ENCODE data around the gene EEF2K.
"Not testable (repeated sequence)": the region's sequence is repeated elsewhere in the genome, so short reads cannot be mapped to it uniquely, and the experiment has no call there.

EEF2K gene

DNA sequence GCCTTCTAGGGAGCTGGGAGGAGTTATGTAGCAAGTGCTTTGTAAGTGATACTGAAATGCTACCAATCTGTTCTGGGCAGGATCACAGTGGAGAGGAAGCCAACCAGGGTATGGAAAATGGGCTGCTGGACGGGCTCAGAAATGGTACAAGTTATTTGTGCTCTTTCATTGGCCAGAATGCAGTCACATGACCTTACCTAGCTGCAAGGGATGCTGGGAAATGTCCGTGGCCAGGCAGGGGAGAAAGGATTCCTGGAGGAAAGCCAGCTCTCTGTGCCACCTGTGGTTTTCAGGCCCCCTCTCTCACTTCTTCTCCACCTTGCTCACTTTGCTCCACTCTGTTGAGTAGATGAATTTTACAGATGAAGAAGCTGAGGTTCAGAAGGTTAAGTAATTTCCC is 4.8 kb downstream of the EEF2K start:
- DNase-seq (ENCODE audit: low read depth in 2 of 2): no peak

DNA sequence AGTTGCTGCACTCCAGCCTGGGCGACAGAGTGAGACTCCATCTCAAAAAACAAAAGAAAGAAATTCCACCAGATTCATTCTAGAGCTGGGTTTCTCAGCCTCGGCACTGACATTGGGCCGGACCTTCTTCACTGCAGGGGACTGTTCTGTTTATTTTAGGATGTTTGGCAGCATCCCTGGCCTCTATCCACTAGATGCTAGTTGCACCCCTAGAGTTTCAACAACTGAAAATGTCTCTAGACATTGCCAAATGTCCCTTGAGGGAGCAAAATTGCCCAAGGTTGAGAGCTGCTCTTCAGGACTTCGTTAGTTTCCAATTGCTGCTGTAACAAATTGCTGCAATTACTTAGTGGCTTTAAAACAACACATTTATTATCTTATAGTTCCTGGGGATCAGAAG is 7.2 kb downstream of the EEF2K start:
- no peak for DNase-seq (ENCODE audit: low read depth in 2 of 2)

DNA sequence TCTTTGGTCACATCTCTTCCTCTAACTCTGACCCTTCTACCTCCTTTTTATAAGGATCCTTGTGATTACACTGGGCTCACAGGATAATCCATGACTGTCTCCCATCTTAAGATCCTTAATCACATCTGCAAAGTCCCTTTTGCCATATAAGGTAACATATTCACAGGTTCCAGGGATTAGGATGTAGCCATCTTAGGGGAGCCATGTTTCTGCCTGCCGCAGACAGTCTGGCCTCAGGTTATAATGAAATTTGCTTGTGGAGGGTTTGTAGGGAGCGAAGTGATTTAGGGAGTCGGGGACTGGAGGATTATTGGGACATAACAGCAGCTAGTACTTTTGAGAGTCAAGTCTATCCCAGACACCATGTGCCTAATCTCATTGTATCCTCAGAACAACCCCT is 7.7 kb downstream of the EEF2K start:
- no peak for DNase-seq (ENCODE audit: low read depth in 2 of 2)

DNA sequence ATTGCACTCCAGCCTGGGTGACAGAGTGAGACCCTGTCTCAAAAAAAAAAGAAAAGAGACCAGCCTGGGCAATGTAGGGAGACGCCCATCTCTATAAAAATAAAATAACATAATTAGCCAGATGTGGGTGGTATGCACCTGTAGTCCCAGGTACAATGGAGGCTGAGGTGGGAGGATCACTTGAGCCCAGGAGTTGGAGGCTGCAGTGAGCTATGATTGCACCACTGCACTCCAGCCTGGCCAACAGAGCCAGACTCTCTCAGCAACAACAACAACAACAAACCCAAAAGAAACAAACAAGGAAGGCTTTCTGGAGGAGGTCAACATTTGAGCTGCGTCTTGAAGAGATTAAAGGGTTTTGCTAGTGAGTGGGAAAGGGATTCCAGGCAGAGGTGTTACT is 8.3 kb downstream of the EEF2K start:
- no peak for DNase-seq (ENCODE audit: low read depth in 2 of 2)

DNA sequence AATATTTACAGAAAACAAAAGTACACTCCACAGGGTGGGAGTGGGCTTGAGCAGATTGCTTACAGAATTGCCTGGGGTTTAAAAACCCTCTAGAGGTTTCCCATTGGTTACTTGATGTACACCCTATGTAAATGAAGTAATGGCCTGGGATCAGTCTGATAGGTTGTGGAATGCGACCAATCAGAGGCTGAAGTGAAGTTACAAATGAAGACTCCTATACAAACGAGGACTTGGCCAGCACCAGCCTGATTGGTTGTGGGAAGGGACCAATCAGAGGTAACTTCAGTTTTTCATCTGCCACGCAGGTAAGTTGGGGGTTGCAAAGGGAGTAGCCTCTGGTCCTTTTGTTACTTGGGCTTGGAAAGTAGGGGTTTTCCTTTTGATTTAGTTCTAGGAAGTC is 8.8 kb downstream of the EEF2K start:
- DNase-seq (ENCODE audit: low read depth in 2 of 2): no peak

DNA sequence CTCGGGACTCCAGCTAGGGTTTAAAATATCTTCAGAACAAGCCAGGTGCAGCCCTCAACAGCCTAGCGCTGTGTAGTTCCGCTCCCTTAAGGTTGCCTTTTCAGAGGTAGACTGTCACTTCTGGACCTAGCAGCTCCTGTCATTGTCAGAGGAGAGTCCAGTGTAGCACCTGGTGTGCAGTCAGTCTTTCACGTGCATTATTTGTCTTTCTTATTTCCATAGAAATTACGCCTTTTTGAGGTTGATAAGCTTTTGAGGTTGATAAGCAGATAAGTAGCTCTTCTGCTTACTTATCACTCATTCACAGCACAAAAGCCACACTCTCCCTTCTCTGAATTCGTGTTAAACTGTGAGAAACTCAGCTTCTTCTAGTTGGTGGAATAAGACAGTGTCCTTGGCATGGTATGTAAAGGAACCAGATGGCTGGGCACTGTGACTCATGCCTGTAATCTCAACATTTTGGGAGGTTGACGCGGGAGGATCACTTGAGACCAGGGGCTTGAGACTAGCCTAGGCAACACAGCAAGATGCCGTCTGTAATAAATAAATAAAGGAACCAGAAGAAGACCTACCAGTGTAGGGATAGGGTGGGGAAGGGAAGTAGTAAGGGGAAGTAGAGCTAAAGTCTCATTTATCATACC is 10.2 kb downstream of the EEF2K start:
- DNase-seq (ENCODE audit: low read depth in 2 of 2): no peak

DNA sequence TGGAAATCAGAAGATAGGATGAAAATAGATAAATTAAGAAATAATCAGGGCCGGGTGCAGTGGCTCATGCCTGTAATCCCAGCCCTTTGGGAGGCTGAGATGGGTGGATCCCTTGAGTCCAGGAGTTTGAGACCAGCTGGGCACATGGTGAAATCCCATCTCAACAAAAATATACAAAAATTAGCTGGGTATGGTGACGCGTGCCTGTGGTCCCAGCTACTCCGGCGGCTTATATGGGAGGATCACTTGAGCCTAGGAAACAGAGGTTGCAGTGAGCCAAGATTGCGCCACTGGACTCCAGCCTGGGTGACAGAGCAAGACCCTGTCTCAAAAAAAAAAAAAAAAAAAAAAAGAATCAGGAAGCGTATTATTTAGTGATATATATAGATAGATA is 10.8 kb downstream of the EEF2K start:
- not testable (repeated sequence) for DNase-seq (ENCODE audit: low read depth in 2 of 2)

DNA sequence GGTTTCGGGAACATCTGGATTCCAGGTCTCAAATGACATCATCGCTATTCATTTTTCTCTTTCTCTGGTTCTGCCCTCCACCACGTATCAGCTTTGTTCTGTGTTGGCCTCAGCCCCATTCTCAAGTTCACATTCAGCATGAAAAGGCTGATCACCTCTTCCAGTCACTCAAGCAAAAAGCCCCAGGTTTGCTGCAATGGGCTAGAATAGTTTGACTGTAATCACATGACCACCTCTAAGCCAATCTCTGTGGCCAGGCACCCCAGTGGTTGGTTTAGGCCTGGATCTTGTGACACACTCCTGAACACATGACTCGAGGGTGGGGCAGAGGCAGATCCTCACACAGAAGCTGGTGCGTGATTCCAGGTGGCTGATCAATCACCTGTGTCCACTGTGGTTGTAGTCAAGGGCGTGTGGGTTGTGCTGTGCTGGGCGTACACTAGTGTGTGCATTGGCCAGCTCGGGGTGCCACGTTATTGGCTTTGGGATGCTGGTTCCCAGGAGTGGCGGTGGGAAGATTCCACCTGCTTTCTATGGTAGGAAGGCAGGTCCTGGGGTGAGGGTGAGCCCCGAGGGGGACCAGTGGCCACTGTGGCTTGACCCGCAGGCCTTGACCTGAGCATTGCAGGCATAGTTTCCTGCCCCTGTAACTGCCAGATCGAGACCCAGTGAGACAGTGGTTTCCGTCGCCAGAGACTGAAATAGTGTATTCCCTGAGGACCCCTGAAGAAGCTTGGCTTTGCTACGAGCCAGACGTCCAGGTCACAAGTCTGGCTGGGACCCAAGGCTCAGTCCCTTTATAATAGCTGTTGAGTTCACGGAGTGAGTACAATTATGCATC is 12.0 kb downstream of the EEF2K start:
- DNase-seq (ENCODE audit: low read depth in 2 of 2): no peak

DNA sequence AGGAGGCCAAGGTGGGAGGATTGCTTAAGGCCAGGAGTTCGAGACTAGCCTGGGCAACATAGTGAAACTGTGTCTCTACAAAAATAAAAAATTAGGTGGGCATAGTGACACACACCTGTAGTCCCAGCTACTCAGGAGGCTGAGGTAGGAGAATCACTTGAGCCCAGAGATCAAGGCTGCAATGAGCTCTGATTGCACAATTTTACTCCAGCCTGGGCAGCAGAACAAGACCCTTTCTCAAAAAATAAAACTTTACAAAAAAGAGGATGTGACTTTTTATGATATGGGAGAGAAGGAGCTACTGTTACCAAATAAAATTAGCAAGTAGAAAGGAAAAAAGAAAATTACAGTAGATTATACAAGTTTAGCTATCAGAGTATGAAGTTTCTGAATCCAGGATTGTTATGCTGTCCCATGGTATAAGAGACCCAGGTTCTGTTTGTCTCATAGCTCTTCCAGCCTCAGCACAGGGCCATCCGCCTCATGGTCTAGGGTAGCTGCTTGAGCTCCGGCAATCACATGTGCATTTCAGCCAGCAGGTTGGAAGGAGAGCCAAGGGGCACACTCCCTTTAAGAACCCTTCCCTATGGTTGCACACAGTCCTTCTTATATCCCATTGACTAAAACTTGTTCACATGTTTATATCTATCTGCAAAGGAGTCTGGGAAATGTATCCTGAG is 13.5 kb downstream of the EEF2K start:
- no peak for DNase-seq (ENCODE audit: low read depth in 2 of 2)

DNA sequence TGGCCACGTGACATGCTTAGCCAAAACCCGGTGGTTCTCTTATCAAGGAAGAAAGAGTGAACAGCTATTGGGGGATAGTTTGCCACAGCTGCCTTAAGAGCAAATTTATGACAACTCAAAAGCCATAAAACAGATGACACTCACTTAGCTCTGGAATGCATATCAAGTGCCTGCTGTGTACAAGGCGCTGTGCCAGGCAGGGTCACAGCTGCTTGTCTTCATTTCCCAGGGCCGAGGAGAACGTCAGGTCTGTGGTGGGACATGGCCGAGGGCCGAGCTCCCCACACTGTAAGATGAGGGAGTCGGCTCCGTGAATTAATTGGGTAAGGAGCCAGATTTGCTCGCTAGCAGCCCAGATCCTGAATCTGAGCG is 14.0 kb downstream of the EEF2K start:
- DNase-seq (ENCODE audit: low read depth in 2 of 2): peak in 1 of 2 experiments; percentile 32

DNA sequence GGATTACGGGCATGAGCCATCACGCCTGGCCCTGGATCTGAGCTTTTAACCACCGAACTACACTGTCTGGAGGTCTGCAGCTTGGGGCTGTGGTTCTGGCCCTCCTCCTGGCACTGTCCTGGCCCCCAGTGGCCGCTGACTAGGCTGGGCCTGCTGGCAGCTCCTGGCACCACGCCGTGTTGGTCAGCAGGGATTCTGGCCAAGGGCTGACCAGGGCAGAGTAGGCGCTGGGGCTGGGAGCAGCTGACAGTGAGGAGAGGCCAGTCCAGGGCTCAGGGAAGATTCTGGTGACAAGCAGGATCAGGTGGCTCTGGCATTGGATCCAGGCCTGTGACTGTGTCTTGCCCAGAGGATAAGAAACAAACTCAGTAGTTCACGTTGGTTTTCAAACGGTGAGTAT is 14.6 kb downstream of the EEF2K start:
- DNase-seq (ENCODE audit: low read depth in 2 of 2): no peak

DNA sequence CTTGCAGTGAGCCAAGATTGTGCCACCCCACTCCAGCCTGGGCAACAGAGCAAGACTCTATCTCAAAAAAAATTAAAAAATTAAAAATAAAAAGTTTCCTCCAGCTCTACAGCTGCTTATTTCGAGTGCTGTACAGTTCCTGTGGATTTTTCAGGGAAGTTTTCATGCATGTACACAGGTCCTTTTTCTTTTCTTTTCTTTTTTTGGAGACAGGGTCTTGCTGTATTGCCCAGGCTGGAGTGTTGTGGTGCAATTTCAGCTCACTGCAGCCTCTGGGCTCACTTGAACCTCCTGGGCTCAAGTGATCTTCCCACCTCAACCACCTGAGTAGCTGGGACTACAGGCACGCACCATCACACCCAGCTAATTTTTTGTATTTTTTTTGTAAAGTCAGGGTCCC is 15.9 kb downstream of the EEF2K start:
- DNase-seq (ENCODE audit: low read depth in 2 of 2): no peak

DNA sequence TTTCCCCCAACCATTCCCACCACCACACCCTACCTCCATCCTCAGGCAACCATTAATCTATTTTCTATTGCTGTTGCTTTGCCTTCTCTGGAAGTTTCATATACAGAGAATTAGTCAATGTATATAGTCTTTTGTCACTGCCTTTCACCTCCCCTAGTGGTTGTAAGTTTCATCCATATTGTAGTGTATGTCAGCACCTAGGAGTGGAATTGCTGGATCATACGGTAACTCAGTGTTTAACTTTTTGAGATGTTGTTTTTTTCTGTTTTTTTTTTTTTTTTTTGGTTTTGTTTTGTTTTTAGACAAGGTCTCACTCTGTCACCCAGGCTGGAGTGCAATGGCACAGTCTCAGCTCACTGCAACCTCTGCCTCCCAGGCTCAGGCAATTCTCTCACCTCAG is 16.9 kb downstream of the EEF2K start:
- no peak for DNase-seq (ENCODE audit: low read depth in 2 of 2)

DNA sequence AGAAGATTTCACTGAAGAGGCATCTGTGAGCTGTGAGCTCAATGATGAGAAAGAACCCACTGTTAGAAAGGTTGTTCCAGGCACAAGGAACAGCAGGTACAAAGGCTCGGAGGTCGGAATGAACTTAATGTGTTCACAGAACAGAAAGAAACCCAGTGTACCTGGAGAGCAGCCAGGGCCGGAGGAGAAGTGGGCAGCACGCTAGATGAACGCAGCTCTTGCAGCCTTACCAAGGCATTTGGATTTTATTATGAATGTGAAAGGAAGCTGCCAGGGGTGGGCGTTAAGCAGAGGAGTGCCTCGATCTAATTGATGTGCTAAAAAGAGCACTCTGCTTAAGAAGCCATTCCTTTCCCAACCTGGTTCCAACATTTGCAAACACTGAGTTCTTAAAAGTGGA is 19.0 kb downstream of the EEF2K start:
- DNase-seq (ENCODE audit: low read depth in 2 of 2): no peak

DNA sequence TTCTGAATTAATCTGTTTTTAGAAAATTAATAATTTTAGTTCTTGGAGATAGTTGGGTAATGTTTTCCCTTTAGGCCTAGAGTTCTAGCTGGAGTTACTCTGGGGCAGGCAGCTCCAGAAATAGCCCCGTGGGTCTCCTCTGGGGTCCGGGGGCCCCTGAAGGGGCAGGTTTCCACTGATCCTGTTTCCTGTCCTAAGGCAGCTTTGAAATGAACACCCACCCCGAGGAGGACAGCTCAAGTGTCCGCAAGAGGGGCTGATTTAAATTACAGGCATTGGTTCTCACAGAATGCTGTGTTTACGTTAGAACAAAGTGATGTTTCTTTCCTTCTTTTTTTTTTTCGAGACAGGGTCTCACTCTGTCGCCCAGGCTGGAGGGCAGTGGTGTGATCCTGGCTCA is 23.8 kb downstream of the EEF2K start:
- DNase-seq (ENCODE audit: low read depth in 2 of 2): no peak

DNA sequence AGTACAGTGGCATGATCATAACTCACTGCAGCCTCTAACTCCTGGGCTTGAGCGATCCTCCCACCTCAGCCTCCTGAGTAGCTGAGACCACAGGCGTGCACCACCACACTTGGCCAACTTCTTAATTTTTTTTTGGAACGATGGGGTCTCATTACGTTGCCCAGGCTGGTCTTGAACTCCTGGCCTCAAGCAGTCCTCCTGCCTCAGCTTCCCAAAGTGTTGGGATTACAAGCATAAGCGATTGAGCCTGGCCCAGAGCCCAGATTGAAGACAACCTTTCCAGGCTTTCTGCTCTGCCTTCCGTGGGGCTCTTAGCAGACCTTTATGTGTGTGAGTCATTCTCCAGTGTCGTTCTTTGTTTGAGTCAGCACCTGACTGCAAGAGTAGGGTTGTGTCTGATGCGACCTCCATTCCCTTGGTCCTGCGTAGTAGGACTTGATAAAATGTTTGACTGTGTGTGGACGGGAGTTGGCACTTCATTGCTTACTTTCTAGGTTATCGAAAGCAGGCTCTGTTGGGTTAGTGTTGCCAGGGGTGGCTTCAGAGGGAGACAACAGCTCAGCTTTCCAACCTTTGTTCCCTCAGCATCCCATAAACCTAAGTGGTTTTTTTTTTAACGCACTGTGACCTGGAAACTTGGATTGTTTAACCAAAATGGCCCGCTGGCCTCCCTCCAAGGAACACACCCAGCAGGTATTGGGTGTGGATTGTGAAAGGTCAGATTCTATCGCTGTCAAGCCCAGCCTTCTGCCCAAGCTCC is 26.4 kb downstream of the EEF2K start:
- DNase-seq (ENCODE audit: low read depth in 2 of 2): no peak

DNA sequence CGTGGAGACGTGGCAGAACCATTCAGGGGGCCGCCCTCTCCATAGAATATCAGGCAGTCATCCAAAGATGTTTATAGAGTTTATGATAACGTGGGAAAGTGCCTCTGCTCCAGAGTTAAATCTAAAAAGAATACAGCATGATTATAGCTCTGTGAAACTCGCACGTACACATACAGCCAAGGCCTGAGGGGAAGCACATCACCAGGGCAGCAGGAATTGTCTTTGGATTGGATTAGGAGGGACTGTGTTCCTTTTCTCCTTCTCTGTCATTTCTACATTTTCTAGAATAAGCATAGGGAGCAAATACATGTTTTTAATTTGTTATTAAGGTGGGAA is 26.9 kb downstream of the EEF2K start:
- no peak for DNase-seq (ENCODE audit: low read depth in 2 of 2)

DNA sequence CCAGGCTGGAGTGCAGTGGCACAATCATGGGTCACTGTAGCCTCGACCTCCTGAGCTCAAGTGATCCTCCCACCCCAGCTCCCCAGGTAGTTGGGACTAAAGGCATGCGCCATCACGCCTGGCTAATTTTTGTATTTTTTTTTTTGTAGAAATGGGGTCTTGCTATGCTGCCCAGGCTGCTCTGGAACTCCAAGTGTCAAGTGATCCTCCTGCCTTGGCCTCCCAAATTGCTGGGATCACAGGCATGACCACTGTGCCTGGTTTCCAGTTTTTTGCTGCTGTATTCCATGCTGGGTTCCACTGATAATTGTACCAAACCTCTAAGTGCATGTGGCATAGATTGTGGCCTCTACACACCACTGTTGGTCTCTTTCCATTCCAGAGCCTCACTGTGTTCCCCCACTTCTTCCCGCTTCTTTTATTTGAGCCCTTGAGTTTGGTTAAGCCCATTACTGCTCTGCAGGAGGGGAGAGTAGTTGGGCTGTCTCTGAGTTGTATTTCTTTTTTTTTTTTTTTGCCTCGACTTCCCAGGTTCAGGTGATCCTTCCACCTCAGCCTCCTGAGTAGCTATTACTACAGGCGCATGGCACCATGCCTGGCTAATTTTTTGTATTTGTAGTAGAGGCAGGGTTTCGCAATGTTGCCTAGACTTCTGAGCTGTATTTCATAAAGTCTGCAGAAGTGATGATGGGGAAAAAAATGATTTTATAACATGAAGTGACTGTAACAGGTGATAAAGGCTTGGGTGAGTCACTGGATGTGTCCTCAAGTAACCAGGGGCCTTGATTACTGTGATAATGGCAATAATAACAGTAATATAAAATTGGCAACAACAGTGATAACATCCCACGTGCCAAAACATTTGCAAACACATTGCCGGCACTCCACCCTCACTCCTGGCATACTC is 30.0 kb downstream of the EEF2K start:
- DNase-seq (ENCODE audit: low read depth in 2 of 2): no peak

DNA sequence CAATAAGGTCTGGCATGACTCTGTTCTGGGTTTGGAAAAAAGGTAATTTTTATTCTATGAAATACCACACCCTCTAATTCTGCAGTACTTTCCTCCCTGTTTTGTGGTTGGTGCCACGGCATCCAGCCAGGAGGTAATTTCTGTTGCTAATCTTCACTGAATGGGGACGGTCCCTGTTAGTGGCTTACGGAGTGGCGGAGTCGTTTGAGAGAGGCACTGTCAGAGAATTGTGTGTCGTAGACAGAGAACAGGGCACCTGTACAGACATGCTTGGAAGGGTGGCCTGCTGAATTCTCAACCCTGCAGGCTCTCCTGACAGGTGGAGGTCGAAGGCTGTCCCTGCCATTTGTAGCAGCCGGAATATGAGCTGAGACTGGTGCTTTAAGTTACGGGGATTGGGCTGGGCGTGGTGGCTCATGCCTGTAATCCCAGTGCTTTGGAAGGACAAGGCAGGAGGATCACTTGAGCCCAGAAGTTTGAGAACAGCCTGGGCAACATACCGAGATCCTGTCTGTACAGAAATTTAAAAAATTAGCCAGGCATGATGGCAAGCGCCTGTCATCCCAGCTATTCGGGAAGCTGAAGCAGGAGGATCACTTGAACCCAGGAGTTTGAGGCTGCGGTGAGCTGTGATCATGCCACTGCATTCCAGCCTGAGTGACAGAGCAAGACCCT is 33.2 kb downstream of the EEF2K start:
- no peak for DNase-seq (ENCODE audit: low read depth in 2 of 2)

DNA sequence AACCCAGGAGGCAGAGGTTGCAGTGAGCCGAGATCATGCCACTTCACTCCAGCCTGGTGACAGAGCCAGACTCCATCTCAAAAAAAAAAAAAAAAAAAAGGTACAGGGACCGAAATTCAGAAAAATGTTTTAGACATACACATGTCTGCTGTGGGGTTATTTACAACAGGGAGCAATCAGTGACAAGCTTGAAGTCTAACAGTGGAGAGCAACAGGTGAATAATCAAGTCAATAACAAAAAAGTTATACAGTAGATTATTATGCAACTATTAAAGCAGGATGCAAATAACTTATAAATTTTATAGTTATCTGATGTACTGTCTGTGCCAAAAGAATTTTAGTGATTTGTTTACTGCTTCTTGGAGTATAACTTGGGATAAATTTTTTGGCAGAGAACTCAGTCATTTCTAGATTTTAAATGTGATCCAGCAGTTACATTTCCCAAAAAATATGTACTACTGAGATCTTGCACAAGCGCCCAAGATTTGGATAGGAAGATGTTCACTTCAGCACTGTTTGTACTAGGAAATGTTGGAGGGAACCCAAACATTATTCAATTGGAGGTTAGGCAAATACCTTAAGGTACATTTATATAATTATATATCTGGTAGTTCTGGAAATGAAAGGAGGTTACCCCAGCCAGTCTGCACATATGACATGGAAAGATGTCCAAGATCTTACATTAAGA is 34.1 kb downstream of the EEF2K start:
- DNase-seq (ENCODE audit: low read depth in 2 of 2): peak; percentile 17 to 36

Data from fibroblast of skin of left quadriceps (primary cell).